ENCODE results near the gene AK9.
"Not testable (repeated sequence)": the region's sequence is repeated elsewhere in the genome, so short reads cannot be mapped to it uniquely, and the experiment has no call there.

Gene AK9

GRCh38 chr6:109693111-109693510 lies 2.1 kb upstream of the AK9 start:
- no peak for DNase-seq

- DNase-seq, result no peak
Measured at GRCh38 chr6:109690373-109690736, 647 bp downstream of the AK9 start.

- DNase-seq, result no peak
Measured at GRCh38 chr6:109687271-109687761, 3.7 kb downstream of the AK9 start.

- no peak for DNase-seq
Measured at GRCh38 chr6:109686566-109687265, 4.3 kb downstream of the AK9 start.

GRCh38 chr6:109678661-109679505 lies 12.1 kb downstream of the AK9 start:
- DNase-seq, result not testable (repeated sequence)

- no peak for DNase-seq
Measured at GRCh38 chr6:109678240-109678639, 12.8 kb downstream of the AK9 start.

GRCh38 chr6:109676724-109677123 lies 14.3 kb downstream of the AK9 start:
- DNase-seq, result no peak

- no peak for DNase-seq
Measured at GRCh38 chr6:109672839-109673238, 18.2 kb downstream of the AK9 start.

GRCh38 chr6:109672175-109672574 lies 18.8 kb downstream of the AK9 start:
- no peak for DNase-seq

- no peak for DNase-seq
Measured at GRCh38 chr6:109671733-109672132, 19.3 kb downstream of the AK9 start.

GRCh38 chr6:109669811-109670210 lies 21.2 kb downstream of the AK9 start:
- DNase-seq, result no peak

- DNase-seq, result no peak
Measured at GRCh38 chr6:109662192-109662591, 28.8 kb downstream of the AK9 start.

- DNase-seq, result no peak
Measured at GRCh38 chr6:109660526-109661320, 30.3 kb downstream of the AK9 start.

GRCh38 chr6:109655761-109656262 lies 35.2 kb downstream of the AK9 start:
- DNase-seq, result no peak

- no peak for DNase-seq
Measured at GRCh38 chr6:109653264-109653663, 37.7 kb downstream of the AK9 start.

GRCh38 chr6:109644131-109644530 lies 46.9 kb downstream of the AK9 start:
- no peak for DNase-seq

GRCh38 chr6:109632405-109632804 lies 58.6 kb downstream of the AK9 start:
- no peak for DNase-seq

GRCh38 chr6:109631403-109631802 lies 59.6 kb downstream of the AK9 start:
- DNase-seq, result no peak

GRCh38 chr6:109628158-109629000 lies 62.6 kb downstream of the AK9 start:
- no peak for DNase-seq

GRCh38 chr6:109626311-109626710 lies 64.7 kb downstream of the AK9 start:
- no peak for DNase-seq

- DNase-seq, result no peak
Measured at GRCh38 chr6:109625199-109625598, 65.8 kb downstream of the AK9 start.

- no peak for DNase-seq
Measured at GRCh38 chr6:109623288-109623687, 67.7 kb downstream of the AK9 start.
